COR-L47 (cell line): Measurements from ENCODE around the gene FAM237A.

Experiments used
- DNase-seq: peaks from one replicate; lab custom pipeline; 2025; lab: John Stamatoyannopoulos, UW

The FAM237A gene

DNA sequence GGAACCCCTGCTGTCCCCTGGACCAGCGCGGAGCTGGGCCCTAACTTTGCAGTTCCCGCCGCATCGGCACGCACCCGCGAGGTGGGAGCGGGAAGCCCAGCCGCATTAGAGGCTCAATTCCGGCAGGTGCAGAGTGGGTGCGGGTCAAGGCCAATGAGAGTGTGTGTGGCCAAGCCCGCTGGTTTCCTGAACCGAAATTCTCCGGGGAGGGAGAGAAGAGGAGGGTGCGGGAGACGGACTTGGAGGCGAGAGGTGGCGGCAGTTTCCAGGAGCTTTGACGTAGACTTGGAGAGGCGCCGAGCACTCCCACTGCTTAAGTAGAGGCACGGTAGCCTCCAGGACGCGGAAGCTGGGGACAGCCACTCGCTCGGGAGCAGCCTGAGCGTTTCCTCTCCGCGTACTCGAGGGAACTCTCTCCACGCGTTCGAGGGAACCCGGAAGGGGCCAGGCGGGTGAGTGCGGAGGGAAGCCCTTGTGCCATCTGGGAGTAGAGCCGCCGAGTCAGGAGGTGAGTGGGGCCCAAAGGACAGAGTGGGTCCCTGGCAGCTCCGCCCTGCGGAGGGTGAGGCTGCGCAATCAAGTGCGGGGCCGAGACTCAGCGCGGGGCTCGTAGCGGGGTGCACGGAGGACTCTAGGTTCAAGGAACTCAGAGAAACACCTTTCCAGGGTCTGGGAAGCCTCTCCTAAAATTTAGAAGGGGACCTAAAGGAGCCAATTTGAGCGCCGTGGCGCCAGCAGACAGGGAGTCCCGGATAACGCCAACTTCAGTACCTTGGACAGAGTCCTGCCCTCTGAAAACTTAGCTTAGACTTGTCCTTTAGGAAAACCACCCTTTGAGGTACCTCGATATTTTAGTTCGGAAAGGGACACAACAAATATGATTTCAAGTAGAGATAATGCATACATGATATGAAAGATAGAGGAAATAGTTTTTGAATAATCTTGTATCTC, at the start of gene FAM237A:
TSS of gene FAM237A (plus strand) at position 413 of the 951 bp plus-strand sequence. CDS start 1,750 bp downstream, outside the sequence.
- no peak for DNase-seq

DNA sequence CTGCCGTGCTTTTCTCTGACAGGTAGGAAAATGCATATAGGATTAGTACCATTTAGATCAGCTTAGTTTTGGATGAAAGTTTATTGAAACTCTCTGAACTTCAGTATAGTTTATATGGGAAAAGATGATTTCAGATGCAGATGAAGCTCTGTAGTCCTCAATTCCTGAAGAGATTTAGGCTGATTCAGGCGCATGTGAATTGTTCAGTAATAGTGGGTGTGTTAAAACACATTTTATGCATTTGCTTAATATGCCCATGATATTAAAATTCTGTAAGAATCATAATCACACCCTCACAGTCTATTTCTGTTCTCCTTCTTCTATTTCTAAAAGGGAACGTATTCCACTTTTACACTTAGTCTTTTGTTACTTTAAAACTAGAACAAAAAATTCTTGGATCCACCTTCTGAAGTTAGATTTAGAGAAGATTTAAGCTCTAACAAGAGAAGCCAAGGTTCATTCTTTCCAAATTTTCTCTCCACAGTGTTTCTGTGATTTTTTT, 44.5 kb upstream of the FAM237A start:
- DNase-seq, result no peak

DNA sequence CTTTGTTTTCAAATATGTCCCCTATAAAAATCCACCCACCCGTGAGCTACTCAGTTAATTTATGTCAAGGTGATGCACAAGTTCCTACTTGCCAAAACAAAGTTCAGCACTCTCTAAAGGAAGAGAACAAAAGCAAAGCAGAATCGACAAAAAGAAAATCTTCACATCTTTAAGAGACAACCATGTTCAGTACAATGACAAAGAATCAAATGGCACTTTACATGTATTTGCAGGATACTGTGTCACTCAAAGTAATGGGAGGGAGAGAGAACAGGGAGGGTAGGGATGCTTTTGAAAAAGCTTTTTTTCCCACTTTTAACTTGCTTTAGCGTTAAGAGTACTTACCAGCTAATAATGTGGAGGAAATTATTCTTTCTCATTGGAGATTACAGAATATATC, 39.0 kb upstream of the FAM237A start:
- DNase-seq, result no peak

DNA sequence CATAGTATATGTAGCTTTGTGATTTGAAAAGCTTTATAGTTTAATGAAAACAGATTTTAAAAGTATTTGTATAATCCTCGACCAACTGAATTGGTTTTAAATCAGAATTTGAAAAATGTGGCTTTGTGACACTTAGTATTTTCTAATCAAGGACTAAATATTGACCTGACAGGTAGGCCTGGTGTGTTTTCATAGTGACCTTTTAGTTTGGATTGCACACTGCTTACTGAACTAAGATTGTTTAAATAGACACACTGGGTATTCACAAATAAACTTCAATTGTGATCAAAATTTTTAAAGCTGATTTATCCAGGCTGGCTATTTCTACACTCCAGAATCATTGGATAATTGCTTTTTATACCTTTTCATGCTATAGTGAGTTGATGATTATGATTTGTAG, 31.8 kb upstream of the FAM237A start:
- no peak for DNase-seq

DNA sequence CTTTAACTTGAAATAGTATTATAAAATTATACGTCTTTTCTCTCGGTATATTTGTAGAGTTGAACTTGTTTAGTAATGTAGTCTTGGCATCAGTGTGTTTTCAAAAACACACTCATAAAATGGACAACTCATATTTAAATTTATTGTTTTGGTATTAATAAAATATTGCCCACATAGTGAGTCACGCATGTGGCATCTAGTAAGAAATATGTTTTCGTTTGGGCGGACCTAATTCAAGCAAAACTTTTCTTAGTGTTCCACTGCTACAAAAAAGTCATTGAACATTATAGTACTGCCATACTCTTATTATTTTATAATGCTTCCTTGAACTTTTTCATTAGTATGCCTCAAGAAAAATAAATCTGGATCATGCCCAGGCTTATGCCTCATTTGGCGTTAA, 31.1 kb upstream of the FAM237A start:
- no peak for DNase-seq

DNA sequence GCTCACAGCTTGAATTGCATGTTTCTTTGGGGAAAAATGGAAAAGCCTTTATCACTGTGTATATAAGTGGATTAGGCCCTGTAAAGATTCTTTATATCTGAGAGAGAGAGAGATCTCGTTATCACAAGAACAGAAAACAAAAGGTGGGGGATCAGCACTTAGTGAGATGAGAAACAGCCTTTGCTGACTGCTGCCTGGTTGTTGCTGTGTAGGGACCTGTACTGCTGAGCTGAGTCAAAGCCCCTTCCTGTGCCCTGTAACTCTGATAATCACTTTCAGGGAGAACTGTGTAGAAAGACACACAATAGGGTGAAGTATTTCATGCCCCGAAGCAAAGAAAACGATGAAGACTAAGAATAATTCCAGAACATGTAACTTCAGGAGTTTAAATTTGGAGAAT, 30.6 kb upstream of the FAM237A start:
- no peak for DNase-seq

DNA sequence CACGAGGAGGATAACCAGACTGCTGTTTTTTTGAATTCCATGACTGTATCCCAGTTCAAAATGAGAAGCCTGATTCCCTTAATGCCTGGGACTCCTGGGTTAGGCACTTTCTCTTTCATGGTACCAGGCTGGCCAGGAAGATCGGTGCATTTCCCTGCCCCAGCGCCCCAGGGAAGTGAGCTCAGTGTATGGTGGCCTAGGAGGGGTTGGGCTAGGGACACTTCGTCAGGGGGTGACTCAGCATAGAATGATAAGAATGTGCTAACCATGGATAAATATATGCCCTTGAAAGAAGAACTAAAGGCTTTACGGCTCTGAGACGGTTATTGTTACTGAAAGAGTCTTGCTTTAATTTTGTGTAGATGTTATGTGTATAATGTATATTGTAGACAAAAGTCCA, 27.5 kb upstream of the FAM237A start:
- no peak for DNase-seq

DNA sequence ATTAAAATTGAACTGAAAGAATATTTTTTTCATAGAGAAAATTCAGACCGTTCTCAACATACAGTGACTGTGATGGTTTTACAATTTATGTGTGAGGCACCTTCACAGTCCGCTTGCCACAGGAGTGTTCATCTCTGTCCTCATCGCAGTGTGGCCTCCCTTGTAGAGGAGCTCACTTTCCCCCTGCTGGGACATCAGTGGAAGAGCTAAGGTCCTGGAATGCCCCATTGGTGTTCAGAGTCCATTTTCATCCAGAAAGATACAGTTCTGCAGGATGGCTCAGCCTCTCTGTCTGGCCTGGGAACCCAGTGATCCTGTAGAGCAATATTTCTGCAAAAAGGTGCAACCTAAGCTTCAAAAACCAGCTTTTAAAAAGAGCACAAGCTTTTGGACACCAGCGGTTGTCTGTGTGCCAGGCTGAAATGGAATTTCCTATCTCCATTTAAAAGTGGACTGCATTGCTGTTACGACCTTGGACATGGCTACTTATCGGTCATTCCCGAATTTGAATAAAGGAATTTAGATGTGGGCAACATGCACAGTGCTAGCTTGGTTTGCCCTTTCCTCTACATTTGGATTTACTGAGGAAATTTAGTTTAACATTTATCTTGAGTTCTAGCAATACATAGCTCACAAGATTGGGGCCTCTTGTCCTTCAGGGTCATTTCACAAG, 26.7 kb upstream of the FAM237A start:
- no peak for DNase-seq

DNA sequence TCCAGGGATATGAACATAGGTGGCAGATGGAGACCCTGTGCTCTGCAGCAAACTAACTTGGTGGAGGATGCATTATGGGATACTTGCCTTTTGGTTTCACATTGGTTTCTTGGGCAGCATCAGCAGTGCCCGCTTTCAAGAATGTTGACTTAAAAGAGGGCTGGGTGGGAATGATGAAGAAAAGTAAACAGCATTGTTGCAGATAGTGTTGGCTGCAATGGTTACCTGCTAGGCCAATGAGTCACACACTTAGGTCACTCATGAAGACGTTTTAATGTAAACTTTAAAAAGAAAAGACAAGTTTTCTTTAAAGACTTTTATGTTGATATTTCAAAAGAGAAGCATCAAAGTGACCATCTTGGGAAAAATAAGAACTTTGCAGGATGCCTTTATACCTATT, 26.1 kb upstream of the FAM237A start:
- no peak for DNase-seq

DNA sequence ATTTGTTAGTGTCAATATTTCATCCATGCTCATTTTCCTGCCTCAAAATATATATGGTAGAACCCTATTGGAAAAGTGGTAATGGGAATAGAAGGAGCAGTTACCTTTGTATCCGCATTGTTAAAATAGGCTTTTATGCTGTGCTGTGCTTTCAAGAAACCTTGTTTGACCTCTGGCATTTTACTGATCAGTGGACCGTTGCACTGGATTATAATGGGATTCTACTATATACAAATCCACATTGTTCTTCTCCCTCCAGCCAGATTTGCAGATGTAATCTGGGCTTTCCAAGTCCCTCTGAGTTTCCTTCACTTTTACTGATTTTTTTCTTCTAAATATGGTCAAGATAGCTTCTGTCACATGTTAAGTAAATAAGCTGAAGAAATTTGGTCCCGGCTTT, 23.3 kb upstream of the FAM237A start:
- no peak for DNase-seq

DNA sequence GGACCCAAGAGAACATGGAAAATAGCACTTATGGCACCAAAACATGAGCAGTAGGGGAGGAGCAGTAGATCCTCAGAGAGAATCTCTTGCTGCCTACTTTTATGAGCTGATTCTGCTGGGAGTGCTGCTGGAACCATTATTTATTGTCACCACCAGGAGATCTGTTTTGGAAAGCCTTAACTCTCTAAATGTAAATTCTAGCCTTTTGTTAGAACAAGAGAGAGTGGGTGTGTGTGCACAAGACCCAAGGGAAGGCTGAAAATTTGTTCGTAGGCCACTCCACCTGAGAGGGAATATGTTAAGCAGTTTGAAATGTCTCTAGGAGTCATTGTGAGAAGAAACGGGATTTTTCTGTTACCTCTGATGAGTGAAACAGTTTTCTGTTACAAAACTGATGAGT, 16.2 kb upstream of the FAM237A start:
- DNase-seq, result no peak

DNA sequence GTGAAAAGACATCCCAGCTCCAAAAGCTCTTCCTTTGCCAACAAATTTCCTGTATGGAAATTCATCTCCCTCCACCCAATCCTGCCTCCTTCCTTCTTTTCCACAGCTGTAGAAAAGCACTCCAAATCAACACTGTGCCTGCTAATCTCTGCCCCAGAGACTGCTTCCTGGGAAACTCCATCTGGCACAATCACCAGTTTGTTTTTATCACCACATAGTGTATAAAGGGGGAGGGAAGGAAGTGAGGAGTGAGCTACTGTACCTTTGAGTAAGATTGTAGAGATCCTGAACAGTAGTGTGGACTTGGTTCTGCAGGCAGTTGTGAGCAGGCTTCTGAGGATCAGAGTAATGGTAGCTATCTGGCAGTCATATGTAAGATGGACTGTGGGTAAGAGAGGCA, 14.7 kb upstream of the FAM237A start:
- no peak for DNase-seq

DNA sequence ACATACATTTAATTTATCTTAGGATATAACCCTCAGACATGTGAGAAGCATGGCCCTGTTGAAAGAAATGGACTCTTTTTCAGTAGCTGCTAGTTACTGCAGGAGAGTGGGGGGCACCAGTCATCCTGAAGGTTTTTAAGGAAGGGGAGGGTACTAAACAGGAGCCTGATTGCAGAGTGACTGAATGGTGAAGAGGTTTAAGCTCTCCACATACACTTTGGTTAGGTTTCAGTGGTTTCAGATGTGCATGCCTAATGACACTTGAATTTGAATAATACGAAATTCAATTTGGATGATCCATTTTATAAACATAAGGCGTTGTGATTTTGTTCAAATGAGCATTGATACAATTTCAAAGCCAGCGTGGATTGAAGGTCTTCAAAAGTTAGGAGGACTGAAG, 10.9 kb upstream of the FAM237A start:
- no peak for DNase-seq

DNA sequence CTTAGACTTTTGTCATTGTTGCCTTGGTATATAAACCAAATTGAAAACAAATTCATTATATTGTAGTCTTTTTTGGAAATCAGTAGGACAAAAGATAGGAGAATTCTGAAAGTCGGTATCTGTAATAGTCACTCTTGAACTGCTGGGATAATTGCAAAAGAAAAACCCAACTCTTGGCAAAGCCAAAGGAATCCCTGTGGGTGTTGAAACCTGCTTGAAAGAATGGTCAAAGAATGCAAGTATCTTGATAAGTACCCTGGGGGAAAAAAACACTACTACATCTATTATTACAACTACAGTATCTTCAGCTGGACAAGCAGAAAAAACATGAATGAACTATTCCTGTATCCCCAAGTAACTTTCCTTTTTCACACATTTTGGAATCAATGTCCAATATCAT, 7.3 kb upstream of the FAM237A start:
- no peak for DNase-seq

DNA sequence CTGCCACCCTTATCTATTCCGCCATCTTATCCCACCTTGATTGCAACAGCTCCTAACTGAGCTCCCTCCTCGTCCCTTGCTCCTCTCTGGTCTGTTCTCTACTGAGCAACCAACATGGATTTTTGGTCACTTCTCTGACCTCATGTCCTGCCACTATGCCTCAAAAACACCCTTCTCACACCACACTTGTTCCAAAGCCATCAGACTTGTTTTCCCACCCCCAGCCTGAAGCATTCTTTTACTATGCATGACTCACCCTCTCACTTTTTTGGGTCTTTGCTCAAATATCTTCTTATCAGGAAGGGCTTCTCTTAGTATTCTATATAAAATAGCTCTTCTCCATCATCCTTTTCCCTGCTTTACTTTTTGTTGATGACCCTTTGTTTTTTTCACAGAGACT, 2.7 kb upstream of the FAM237A start:
- no peak for DNase-seq

DNA sequence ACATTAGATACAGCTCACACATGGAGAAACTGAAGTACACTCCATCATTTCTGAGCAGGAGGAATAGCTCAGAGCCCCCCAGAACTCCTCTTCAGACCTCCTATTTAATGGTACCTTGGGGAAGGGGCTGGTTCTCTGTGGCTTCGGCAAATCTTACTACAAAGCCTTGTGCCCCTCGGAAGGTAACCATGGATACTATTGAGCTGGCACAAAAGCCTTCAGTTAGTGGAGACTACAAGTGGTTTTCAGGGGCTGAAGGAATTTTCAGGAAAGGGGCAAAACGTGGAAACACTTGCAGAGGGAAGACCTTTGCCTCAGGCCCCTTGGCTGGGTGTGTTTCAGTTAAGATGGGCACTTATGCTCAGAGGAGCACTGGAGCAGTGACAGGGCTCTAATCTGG, 1.1 kb upstream of the FAM237A start:
- no peak for DNase-seq

DNA sequence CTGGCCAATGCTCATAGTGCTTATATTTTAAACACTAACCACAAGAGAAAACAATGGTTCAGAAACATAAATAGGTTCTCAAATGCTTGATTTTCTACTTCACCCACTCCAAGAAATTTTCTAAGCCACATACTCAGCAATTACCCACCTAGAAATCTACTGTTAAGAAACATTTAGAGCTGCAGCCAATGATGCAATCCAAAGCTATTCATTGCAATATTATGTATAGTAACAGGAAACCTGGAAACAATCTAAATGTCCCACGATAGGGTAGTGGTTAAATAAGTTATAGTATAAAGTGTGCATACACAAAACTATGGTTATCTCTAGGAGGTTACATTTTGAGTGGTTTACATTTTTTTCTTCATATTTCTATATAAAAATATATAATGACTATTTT, 5.7 kb downstream of the FAM237A start:
- no peak for DNase-seq

DNA sequence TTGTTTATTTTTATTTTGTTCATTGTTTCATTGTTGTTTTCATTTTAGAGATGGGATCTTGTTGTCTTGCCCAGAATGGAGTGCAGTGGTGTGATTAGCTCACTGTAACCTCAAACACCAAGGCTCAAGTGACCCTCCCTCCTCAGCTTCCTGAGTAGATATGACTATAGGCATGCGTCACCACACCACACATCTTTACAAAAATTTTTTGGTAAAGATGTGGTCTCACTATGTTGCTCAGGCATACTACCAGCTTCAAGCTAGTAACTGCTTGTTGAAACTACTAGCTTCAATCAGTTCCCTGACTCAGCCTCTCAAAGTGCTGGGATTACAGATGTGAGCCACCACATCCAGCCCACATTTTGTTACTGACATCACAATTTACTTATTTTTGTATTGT, 14.8 kb downstream of the FAM237A start:
- DNase-seq, result no peak

DNA sequence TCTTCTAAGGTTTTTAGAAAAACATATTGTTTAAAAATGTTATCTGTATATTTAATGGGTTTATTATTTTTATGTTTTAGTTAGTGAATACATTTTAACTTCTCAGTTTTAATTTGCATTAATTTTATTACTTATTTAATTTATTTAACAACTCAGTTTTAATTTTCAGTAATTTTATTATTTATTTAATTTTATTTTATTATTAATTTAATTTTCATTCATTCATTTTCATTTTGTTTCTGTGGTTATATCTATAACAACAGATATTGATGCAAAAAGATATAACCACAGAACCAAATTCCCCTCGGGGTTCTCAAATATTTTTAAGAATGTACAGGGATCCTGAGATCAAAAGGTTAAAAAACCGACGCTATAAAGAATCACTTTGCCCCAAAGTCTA, 23.0 kb downstream of the FAM237A start:
- DNase-seq, result no peak

DNA sequence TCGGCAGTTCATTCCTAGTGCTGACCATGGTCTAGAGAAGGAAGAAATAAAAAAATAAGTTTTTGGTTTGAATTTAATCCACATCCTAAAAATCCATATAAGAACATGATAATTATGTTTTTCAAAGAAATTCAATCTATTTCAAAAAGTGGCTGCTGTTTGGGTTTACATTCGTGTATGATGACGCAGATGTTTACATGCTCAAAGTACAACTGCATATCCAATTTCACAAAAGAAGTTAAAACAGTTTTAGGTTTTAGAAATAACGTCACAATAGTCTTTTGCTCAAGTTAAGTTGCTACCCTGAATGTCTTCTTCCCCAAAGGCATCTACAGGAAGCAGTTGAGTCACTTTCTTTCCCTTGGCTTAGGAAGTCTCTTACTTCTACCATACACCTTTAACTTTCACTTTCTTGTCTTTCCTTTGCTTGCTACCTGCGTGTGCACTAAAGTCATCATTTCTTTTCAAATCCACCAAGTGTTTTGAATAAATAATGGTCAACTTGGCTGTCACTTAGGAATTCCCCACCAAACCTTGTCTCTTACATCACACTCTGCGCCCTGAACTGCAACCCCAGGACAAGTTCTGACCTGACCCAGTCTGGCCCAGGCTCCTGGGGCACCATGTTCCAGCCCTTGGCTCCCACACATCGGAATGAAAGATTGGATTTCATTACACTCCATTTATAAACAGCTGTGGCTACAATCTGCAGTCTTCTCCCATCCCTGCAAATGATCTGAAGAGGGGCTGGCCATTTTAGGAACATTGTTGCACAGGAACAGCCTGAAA, 28.4 kb downstream of the FAM237A start:
- no peak for DNase-seq

DNA sequence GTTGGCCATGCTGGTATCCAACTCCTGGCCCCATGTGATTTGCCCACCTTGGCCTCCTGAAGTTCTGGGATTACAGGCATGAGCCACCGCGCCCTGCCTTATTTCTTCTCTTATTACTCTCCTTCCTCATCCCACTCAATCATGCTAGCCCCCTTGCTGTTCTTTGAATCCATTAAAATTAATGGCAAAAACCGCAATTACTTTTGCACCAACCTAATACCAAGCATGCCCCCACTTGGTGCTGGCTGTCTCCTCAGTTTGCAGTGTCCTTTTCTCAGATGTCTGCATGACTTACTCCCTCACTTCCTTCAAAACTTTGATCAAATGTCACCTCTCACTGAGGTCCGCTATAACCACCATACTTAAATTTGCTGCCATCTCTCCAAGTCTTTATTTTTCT, 41.3 kb downstream of the FAM237A start:
- no peak for DNase-seq

DNA sequence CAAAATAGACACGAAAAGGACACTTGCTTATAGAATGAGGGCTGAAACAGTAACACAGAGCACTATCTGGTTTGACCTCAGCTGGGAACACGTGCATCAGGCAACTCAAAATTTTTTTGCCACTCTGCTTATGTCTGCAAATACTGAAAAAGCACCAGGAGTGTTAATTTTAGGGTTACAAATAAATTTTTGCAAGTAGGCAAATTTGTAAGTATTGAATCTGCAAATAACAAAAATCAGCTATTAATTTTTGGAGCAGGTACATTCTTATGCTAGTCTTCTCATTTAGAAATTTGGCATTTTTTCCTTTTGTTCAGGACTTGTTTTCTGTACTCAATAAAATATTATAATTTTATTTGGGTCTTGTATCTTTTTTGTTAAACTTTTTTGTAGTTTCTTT, 46.2 kb downstream of the FAM237A start:
- DNase-seq, result no peak

DNA sequence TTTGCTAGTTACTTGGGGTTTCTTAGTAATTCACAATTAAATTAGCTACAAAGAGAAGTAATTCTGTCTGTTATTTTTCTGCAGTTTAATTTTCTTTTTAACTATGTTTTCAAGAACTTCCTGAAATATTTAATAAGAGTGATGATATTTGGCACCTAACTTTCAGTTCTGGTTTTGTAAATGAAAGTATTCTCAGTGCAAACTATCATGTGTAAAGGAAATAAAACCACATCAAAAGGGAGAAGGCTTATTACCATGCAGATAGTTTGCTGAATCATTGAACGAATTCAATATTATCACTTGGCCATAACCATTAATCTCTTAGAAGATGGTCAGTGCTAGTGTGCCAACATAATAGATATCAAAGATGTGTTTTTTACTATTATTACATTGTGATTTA, 46.7 kb downstream of the FAM237A start:
- DNase-seq, result no peak
